RPMI8226 (cell line): Measurements from ENCODE around the gene PLEKHH1.
"Not testable (repeated sequence)": the region's sequence is repeated elsewhere in the genome, so short reads cannot be mapped to it uniquely, and the experiment has no call there.

Experiments used
- DNase-seq: peaks from one replicate; pipeline ENCODE4 v3.0.0-alpha.2; 2015

Gene PLEKHH1

DNA sequence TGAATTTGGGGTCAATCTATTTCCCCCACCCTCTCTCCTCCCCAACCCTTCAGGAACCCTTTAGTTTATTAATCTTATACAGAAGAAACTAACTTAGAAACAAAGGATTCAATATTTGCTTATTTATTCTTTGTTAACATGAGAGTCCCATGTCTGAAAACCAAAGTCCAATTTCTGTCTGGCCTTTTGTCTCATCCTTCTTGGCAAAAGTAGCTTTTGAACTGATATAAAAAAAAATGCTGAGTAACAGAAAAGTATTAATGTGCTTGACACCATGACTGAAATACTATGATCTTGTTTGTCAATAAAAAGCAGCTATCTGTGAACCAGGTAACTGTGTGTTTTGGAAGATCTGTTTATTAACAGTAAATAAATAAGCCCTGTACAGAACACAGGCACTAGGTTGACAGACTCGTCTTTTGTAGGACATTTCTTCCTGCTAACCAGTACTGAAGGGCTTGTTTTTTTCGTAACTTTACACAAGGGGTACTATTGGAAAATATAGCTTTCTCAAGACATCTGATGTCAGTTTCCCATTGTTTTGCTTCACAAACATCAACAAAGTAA is 56.2 kb downstream of the PLEKHH1 start:
- no peak for DNase-seq

DNA sequence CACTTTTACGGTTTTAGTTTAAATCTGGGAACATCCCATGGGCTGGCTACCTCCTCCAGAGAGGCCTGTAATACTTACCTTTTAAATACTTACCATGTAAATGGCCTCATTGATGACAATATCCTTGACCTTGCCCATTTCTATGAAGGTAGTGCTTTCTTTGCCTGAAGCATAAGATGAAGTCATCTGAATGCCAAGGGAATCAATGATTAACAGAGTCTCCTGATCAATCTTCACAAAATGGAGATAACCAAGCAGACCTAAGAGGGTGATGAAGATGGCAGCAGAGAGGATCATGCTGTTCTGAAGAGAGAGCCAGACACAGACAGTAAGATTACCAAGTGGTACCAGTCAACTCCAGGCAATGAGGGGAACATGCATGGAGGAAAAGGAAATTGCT is 60.6 kb downstream of the PLEKHH1 start:
- not testable (repeated sequence) for DNase-seq

DNA sequence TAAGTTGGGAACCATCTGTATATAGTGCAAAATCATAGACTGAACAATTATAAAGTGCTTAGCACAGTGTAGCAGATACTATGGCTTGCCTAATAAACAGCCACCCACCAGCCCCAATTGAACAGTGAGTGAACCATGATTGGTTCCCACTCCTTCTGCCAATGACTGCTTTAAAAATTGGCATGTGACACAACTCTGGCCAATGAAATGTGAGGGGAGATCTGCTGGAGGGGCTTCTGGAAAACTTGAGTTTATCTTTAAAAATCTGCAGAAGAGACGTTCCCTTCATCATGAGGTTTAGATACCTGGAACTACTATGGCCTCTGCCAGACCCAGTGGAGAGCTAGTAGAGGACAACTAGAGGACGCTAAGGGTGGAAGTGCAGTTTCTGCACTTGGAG is 62.3 kb downstream of the PLEKHH1 start:
- no peak for DNase-seq

DNA sequence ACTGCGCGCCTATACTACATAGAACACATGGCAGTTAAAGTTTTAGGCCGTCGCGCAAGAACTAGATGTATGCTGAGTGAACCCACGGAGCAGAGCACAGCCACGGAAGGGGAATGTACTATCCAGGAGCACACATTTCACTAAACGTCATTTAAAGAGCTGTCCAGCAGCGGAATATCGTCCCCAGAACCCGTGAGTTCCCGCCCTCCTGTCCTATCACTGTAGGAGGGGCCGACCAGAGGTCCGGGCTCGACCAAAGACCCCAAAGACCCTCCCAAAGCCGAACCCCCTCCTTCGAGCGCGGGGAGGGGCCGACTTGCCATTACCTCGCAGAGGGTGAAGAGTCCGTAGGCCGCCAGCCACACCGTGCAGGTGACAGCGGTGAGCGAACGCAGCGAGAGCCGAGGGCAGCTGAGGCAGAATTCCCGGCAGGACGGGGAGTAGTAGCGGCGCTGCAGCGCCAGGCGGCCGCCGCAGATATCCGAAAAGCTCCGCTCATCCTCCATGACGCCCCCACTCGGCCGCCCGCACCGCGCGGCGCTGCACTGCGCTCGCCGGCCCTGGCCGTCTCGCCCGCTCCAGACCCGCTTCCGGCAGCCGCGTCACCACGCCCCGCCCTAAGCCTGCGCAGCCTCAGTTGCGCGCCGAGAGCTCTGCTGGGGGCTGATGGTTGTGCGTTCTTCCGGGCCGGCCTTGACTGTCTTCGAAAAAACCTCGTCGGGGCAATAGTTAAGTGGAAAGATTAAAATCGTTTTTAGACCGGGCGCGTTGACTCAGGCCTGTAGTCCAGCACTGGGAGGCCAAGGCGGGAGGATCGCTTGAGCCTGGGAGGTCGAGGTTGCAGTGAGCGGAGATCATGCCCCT is 66.8 kb downstream of the PLEKHH1 start, which contains the start of gene PIGH:
Gene PIGH (minus strand): TSS at position 571 of the 864 bp plus-strand sequence. CDS start 65 bp downstream, at position 506.
- DNase-seq, result peak; percentile 89

DNA sequence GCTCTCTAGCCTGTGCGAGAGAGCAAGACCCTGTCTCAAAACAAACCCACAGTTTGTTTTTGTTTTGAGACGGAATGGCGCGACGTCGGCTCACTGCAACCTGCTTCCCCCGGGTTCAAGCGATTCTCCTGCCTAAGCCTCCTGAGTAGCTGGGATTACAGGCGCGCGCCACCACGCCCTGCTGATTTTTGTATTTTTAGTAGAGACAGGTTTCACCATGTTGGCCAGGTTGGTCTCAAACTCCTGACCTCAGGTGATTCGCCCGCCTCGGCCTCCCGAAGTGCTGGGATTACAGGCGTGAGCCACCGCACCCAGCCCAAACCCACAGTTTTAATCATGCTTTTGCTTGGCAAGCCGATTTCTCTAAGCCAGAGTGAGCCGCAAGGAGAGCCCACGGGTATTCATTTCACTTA is 67.5 kb downstream of the PLEKHH1 start:
- DNase-seq, result not testable (repeated sequence)

DNA sequence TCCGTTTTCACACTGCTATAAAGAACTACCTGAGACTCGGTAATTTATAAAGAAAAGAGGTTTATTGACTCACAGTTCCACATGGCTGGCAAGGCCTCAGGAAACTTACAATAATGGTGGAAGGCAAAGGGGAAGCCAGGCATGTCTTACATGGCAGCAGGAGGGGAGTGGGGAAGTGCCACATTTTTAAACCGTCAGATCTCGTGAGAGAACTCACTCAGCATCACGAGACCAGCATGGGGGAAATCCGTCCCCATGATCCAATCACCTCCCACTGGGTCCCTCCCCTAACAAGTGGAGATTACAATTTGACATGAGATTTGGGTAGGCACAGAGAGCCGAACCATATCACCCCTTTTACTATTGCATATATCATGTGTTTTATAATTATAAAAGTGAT is 69.0 kb downstream of the PLEKHH1 start:
- DNase-seq, result no peak

DNA sequence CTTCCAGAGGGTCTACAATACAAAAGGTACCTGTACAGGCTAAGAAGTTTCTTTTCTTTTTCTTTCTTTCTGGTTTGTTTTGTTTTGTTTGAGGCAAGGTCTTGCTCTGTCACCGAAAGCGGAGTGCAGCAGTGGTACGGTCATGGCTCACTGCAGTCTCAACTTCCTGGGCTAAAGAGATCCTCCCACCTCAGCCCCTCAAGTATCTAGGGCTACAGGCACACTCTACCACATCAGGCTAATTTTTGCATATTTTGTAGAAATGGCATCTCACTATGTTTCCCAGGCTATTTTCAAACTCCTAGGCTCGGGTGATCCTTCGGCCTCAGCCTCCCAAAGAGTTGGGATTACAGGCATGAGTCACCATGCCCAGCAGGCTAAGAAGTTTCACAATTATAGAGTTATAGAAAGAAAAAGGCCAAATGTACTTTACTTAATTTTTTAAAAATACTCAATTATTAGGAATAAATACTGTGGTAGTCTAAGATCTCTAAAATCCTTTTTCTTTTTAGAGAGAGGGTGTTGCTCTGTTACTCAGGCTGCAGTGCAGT is 70.0 kb downstream of the PLEKHH1 start:
- DNase-seq, result no peak

DNA sequence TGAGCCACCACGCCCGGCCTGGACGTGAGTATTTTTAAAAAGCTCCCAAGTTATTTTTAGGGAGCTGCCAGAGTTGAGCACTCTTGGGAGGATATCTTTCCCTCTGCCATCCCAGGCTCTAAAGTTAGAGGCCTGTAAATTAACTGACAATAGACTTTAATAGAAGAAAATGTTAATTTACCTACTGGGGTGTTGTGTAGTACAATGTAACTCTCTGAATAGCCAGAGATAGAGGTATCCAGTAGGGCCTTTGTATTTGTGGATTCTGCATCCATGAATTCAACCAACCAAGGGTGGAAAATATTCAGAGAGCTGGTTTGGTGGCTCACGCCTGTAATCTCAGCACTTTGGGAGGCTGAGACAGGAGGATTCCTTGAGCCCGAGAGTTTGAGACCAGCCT is 74.6 kb downstream of the PLEKHH1 start:
- no peak for DNase-seq

DNA sequence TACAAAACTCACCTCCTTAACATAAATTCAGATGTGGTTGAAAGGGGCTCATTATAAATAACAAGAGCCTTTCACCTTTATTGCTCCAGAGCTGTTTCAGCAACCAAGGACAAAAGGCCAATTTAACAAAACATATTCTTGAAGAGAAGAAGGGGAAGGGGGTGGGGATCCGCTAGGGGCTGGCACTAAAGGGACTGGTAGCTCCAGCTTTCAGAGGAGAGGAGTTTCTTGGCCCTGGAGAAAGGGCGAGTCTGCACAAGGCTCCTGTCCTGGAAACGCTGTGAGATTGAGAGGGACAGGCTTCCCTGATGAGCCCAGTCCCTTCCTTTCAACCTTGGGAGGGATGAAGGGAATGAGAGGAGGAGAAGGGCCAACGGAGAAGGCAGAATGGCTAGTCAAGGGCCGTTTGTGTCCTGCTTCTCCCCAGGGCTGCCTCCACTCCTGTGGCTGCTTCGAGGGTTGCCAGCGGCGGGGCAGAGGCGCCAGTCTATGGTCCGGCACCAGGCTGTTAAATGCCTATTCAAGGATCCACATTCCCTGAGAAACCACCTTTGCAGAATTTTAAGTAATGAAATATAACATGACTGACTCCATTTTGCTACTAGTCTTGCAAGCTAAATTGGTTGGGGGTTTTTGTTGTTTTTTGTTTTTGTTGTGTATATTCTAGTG is 76.7 kb downstream of the PLEKHH1 start:
- DNase-seq, result no peak

DNA sequence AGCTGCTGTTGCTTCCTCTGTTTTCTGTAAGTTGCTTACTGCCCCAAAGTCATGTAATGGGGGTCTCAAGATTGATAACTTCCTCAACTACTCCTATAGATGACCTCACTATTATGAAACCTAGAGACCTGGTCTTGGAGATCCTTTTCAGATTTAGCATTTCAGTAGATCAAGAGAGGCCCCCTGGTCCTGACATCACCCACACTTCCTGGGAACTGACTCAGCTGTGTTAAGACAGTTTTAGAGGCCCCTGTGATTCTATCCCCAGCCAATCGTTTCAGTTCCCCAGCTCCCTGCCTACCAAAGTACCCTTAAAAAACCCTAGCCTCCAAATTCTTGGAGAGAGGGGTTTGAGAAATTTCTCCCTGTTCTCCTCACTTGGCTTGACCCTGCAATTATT is 77.4 kb downstream of the PLEKHH1 start:
- no peak for DNase-seq

DNA sequence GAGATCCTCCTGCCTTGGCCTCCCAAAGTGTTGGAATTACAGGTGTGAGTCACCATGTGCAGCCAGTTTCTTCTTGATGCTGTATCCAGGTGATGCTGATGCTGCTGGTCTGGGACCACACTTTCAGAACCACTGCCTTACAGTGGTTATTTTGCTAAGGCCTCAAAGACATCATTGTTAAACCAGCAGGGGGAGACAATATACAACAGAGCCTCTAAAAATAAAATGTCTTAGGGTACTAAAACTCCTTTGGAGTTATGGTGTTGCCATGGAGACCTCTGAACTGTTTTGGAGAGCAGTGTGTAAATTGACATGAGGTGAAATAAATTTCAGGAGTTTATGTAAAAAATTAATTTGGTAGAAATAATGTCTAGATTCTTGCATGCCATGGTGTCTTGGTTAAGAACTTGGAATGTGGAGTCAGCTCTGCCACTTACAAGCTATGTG is 85.5 kb downstream of the PLEKHH1 start:
- peak; percentile 64 for DNase-seq

DNA sequence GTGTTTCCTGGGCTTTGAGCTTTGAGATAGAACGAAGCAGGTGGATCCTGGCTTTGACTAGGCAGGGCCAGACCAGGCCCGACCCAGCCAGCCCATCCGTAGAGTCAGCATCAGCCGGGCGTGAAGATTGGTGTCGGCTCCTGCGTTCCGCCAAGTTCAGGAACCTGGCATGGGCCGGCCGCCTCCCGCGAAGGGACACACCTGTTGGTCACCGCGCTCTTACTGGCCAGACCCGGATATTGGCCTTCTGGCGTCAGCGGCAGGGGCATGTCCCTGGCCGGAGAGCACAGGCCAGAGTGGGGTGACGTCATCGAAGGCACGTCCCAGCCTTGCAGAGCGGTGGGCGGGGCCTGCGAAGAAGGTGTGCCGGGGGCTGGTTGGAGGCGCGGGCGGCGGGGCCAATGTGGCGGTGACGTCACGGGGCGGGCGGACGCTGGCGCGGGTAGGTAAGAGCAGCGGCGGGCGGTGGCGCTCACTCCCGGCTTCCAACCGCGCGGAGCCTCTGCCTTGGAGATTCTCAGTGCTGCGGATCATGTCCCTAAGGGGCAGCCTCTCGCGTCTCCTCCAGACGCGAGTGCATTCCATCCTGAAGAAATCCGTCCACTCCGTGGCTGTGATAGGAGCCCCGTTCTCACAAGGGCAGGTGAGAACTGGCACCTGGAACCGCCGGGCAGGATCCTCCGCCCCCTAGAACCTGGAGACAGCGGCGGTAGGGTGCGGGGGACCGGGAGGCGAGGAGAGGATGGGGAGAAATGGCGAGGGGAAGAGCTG is 86.5 kb downstream of the PLEKHH1 start, which contains the start of gene ARG2:
Gene ARG2 (plus strand): TSS at position 475 of the 771 bp plus-strand sequence. CDS start 58 bp downstream, at position 533.
- DNase-seq, result peak; percentile 94

DNA sequence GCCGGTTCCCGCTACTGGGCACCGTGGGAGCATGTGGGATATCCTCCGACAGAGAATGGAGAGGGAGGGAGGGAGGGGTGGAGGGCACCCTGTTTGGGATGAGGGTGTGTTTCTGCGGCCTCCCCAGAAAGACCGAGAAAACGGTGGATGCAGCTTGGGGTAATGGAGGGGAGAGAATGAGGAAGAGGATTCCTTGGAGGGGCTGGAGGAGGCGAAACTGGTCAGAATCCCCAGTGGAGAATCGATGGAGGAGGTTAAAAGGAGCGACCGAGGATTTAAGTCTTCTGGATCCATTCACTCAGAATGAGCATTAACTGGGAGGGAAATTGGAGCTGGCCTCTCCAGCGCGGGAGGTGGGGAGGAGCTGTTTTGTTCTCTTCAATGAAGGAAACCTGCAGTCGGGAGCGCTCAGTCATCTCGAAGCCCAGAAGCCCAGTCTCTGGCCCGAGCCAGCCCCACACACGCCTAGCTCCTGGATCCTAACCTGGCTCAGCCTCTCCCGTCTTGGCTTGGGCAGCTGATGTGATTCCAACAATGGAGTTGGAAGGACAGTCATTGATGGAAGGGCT is 87.2 kb downstream of the PLEKHH1 start:
- DNase-seq, result no peak

DNA sequence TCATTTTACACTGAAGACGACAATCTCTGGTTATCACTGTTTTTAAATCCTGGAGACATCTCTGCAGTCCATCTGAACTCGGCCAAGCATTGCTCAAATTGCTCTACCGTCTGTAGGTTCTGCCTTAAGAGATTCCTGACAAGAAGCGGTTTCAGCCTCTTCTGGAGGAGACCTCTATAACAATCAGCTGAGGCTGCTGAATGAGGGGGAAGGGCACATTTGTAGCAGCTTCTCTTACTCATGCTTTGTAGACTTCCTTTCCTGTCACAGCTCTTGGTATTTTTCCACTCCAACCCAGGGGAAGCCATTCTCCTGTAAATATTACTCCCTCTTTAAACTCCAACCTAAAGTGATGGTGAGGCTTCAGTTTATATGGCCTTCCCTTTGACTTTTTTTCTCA is 89.6 kb downstream of the PLEKHH1 start:
- DNase-seq, result peak; percentile 79

DNA sequence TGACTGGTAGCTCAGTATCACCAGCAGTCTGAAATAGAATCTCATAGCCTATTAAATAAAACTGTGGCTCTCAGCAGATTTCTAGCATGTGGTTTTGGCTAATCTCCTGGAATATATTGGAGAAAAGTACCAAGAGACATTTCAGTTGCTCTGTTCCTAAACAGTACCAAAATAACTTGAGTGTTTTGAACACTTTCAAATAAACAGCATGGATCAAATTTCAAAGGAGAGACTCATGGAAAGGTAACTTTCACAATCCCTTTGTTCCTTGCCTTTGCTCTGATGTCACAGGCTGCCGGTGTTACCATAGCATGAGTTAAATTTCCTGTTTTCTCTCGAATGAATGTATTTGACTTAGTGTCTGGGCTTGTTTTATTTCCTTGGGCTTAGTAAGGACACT is 90.0 kb downstream of the PLEKHH1 start:
- peak; percentile 41 for DNase-seq

DNA sequence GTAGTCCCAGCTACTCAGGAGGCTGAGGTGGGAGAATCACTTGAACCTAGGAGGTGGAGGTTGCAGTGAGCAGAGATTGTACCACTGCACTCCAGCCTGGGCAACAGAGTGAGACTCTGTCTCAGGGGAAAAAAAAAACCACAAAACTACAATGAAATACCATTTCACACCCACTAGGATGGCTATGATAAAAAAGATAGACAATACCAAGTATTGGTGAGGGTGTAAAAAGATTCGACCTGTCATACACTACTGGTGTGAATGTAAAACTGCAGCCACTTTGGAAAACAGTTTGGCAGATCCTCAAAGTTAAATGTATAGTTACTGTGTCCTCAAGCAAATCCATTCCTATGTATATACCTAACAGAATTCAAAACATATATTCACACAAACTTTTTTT is 93.0 kb downstream of the PLEKHH1 start:
- DNase-seq, result not testable (repeated sequence)

DNA sequence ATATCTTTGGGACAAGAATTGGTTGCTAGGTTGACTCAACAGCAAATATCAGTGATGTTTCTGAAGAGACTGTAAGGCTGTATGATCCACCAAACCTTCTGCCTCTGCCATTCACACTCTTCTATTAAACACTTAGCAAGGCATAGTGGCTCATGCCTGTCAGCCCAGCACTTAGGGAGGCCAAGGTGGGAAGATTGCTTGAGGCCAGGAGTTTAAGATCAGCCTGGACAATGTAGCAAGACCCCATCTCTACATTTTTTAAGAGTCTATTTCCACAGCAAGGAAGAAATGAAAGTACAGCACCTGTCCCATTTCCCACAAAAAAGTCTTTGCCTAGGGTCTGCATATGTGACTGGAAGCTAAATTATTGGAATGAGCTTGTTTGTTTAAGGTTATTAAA is 94.4 kb downstream of the PLEKHH1 start:
- DNase-seq, result no peak

DNA sequence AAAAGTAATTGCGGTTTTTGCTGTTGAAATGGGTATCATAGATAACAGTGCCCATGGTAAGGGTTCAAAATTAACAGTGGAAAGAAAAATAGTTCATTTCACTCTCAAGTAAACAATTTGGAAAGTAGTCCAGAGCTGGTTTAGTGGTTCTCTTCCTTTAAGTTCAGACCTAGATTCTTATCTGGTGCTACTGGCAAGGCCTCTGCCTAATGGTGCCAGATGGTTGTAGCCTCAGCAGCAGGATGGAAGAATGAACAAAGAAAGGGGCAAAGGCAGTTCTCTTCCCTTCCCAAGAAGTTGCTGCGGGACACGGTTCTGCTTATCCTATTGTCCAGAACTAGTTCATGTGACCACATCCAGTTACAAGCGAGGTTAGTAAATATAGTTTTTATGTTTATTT is 97.1 kb downstream of the PLEKHH1 start:
- DNase-seq, result no peak

DNA sequence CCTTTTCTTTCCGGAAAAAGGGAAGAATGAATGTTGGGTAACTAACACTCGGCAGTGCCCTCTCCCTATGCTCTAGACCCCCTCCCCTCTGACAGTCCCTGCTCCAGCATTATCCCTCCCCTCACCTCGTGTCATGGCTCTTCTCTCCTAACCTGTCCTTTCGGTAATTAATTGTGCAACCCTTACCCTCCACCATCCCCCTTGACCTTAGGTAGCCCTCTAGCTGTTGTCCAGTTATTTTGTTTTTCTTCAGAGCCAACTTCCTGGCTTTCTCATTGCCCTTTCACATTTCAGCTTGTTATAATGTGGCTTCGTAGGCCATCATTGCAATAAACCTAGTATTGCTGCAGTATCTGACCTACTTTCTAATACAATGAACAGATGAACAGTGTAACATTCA is 97.8 kb downstream of the PLEKHH1 start:
- DNase-seq, result no peak

DNA sequence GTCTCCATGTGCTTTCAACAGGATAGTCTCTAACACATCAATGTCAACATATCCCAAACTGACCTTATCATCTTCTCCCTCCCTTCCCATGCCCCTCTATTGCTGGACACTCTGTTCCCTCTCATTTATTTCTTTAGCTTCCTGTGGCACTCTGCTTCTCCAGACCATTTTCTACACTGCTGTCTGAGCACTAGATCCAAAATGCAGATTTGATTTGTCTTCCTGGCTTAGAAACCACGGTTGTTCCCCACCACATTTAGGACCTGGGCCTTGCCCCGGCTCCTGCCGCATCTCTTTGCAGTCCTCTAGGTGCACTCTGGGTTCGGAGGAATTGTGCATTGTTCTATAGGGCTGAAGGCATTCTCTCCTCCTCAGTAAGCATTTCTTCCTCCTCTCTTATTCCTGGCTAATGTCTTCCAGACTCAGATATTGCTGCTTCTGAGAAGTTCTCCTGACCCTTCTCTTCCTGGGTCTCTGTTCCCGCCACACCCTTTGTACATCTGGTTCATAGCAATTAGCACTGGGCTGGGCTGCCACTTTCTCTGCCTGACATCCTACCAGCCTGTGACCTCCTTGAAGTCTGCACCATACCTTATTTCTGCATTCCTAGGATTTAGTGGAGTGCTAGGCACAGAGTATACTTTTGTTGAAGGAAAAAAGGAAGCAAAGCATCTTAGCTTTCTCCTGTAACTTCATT is 100.5 kb downstream of the PLEKHH1 start:
- DNase-seq, result no peak

DNA sequence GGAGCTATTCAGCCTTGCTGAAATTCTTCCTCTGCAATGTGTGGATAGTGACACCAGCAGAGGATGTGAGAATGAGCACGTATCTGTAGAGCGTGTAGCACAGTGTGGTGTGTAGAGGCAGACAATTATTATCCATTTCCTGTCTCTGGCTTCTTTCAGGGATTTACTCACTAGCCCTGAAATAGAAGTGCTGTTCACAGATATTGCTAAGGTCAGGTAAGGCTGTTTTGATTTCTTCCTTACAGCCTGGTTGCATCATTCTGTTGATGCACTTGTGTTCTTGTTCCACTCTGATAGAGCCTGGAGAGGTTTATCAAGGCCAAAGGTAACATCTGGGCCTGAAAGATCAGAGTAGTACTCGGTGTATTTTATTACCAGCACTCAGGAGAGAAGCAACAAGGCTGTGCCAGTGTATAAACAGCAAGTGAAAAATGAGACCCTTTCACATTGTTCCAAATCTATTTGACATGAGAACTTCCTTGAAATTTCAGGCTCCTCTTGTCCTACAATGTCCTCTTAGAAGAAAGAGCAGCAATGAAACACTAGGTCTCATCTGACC is 103.3 kb downstream of the PLEKHH1 start:
- no peak for DNase-seq
